GM12875 (cell line): ENCODE results near the gene KLHL9.
A peak's percentile ranks its signal among the peaks of the same experiment; 100 is the strongest.

Experiments used
- H3K4me3 ChIP-seq: one replicate; pipeline ENCODE4 v1.5.1; 2011; ENCODE audit warnings: low read depth, low read length, control low read depth
- TF ChIP-seq, protein P1 (sequence below): IDR thresholded peaks from 2 replicates; pipeline ENCODE4 v1.5.1; 2011; ENCODE audit warnings: low read depth, mild to moderate bottlenecking, control low read depth, inconsistent platforms, low read length, moderate library complexity, borderline replicate concordance; ENCODE audit not compliant: insufficient read depth

KLHL9 gene

DNA sequence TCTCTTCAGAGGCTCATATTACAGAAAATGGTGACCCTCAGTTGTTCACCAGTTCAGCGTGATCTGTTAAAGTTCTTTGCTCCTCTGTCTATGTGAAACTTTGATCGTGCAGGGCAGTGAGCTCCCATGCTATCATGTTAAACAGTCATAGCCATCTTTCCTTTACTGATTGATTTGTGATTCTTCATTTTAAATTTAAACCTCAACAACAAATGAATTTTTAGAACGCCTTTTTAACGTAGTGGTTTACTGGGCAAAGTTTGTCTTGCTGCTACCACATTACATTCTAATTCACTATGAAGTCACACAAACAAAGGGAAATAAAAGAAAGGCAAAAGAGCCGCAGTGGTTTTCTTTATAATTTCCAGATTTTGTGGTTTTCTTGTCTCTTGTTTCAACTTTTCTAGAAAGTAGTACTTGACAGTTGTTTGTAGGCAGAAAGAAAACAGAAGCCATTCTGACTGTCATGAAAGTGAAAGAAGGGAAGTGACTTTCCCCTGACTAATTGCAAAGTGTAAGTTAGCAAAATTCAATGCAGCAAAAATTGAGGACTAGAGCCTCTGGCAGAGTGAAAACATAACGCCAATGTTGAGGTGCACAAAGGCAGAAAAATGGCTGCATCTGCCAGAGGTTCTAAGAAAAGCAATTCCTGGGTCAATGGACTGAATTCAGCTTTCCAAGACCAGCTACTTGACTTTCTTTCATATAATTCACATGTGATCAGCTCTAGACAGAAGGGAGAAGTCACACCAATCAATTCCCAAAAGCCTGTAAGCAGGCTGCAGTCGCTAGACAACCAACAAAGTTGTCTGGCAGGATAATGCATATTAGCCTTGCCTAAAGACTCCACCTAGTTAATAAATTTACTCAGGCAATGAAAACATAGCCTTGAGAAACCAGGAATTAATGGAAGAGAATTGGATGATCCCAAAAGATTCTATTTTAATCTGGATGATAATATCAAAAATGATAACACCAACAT, 22.6 kb upstream of the KLHL9 start:
- no peak overlapping the region for H3K4me3 ChIP-seq
- TF ChIP-seq, protein P1, sequence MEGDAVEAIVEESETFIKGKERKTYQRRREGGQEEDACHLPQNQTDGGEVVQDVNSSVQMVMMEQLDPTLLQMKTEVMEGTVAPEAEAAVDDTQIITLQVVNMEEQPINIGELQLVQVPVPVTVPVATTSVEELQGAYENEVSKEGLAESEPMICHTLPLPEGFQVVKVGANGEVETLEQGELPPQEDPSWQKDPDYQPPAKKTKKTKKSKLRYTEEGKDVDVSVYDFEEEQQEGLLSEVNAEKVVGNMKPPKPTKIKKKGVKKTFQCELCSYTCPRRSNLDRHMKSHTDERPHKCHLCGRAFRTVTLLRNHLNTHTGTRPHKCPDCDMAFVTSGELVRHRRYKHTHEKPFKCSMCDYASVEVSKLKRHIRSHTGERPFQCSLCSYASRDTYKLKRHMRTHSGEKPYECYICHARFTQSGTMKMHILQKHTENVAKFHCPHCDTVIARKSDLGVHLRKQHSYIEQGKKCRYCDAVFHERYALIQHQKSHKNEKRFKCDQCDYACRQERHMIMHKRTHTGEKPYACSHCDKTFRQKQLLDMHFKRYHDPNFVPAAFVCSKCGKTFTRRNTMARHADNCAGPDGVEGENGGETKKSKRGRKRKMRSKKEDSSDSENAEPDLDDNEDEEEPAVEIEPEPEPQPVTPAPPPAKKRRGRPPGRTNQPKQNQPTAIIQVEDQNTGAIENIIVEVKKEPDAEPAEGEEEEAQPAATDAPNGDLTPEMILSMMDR, result no peak

DNA sequence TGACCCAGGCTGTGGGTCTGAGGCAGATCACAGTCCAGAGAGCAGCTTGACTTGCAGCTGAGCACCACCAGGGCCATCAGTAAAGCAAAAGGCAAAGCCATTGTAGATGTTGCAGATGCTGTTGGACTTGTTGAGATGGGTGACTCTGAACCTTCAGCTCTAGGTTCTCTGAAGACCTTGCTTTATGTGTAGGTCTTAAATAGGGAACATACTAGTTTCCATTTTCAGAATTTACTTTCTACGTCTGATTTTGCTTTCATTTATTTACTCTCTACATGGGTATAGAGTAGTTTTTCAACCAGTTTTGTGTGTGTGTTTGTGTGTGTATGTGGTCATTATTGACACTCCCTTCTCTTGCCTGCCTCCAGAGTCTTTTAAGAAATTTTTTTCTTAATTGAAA, 15.6 kb upstream of the KLHL9 start, which contains the start of gene IFNA6:
IFNA6 (minus strand) TSS at position 101 of the 400 bp plus-strand sequence; CDS start at position 101, 0 bp downstream.
- TF ChIP-seq, protein P1, result no peak
- H3K4me3 ChIP-seq, result no peak within 1 kb of the TSS

DNA sequence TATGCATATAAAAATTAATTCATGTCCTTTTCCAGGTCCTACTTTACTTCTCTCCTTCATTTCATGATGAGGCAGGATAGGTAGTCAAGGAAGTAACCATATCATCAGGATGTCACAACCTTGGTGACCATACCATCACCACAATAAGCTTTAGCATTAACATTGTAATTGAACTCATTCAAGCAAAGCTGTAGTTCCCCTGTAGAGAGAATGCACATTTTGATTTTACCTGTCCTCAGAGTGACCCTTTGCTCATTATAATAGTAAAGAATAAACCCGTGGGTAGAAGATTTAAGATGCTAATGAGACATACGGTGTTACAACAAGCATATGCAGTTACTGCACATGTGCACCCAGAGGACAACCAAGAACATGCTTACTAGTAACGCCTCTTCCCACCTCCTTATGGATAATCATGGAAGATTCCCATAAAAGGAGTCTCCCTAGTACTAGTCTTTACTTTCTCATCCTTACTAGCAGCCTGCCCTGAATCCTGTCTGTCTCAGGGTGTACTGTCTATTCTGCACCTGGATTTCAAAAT, 13.3 kb upstream of the KLHL9 start:
- TF ChIP-seq, protein P1, result no peak
- no peak overlapping the region for H3K4me3 ChIP-seq

DNA sequence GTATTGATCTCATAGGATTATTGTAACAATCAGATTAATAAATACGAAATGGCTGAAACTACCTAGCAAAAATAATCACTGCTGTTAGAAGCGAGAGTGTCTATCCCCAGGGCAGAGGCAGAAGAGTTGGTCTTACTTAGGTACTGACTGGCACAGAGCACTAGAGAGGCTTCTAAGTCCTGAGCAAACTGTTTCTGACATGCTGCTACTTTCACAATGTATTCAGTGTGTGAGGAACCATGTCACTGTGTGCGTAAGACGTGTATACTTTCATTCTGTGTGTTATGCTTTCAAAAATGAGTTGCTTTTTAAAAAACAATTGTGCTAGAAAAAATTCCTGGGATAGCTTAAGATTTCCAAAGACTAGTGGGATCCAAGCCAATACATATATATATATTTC, 5.5 kb upstream of the KLHL9 start:
- no peak overlapping the region for H3K4me3 ChIP-seq
- TF ChIP-seq, protein P1, result no peak

DNA sequence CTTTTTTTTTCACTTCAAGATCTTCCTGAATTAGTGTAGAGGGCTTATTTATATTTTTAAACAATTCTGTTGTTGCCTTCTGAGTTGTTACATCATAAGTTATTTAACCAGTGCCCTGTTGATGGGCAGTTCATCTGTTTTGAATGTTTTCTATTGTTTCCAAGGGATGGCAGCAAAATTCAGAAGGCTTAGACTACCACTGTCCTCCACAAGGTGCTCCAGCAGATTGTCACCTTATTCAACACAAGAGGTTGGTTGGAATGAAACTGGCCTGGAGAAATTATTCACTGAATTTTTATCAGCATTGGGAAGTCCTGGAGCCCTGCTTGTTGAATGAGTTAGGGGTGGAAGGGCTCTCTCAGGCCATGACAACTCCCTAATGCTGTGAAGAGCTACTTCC, 1.3 kb upstream of the KLHL9 start:
- TF ChIP-seq, protein P1, result peak; percentile 2; the same call in 1 of the 2 replicates

DNA sequence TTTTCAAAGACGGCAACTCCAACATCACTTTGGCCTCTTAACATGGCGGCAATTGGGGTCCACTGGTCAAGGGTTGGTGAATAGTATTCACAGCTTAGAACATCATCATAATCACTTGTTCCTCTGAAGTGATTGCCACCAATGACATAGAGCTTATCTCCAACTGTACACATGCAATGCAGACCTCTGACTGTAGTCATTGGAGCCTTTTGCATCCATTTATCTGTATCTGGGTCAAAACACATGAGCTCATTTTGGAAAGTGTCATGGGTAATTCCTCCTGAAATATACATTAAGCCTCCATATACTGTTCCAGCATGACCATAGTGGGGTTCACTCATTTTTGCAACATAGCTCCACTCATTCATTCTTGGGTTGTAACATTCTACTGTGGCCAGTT, 2.0 kb downstream of the KLHL9 start:
- TF ChIP-seq, protein P1, result no peak
- H3K4me3 ChIP-seq, result no peak overlapping the region

More for the DNA sequence above, 1.3 kb upstream of the KLHL9 start:
- no peak overlapping the region for H3K4me3 ChIP-seq
